Natural killer cell (primary cell): ENCODE measurements around the gene TSHZ3. TPM values are rescaled to one million over a fixed set of nuclear protein-coding genes. Genes with fewer than 3 reads are reported as not detected.

Source experiments
- ATAC-seq, 3 donors: fragments of 150-1000 bp in 2 of 3; fragments of 200-7000 bp in 1 of 3; cut with Tn5 transposase; 1 replicate in 1 of 3; 2 replicates in 2 of 3; pipeline ENCODE4 v1.10.0; 2021; ENCODE audit warnings: mild to moderate bottlenecking in 2 of 3, moderate library complexity in 2 of 3
- DNase-seq, 2 donors: peaks; one replicate each; pipeline versions ENCODE4 v3.0.0 to v3.0.0-alpha.2; 2013 to 2021; ENCODE audit warnings: mixed read lengths in 1 of 2
- H3K27ac ChIP-seq: one replicate; pipeline ENCODE4 v1.5.1; 2013; ENCODE audit warnings: mild to moderate bottlenecking, low read length
- H3K27me3 ChIP-seq: one replicate; pipeline ENCODE4 v1.6.1; 2013; ENCODE audit warnings: low read length; ENCODE audit not compliant: control insufficient read depth, insufficient read depth
- H3K36me3 ChIP-seq: one replicate; pipeline ENCODE4 v1.6.1; 2013; ENCODE audit warnings: low read length; ENCODE audit not compliant: control insufficient read depth, insufficient read depth
- H3K4me1 ChIP-seq: one replicate; pipeline ENCODE4 v1.6.1; 2013; ENCODE audit warnings: low read length; ENCODE audit not compliant: control insufficient read depth, insufficient read depth
- H3K4me3 ChIP-seq: one replicate; pipeline ENCODE4 v1.5.1; 2013; ENCODE audit warnings: low read length
- H3K9me3 ChIP-seq: one replicate; pipeline ENCODE4 v1.6.1; 2013; ENCODE audit warnings: low read length; ENCODE audit not compliant: control insufficient read depth, insufficient read depth
- H3K27ac Mint-ChIP-seq, 2 donors: one replicate each; pipeline ENCODE4 v1.8.0; 2022; ENCODE audit warnings: mild to moderate bottlenecking in 2 of 2, mixed read lengths in 2 of 2, moderate library complexity in 1 of 2
- H3K27me3 Mint-ChIP-seq, 2 donors: one replicate each; pipeline ENCODE4 v1.8.0; 2022; ENCODE audit warnings: low read depth in 2 of 2, mixed read lengths in 2 of 2
- H3K36me3 Mint-ChIP-seq: one replicate; pipeline ENCODE4 v1.8.0; 2022; ENCODE audit warnings: mixed read lengths
- H3K4me1 Mint-ChIP-seq, 2 donors: one replicate each; pipeline ENCODE4 v1.8.0; 2022; ENCODE audit warnings: mixed read lengths in 2 of 2
- H3K4me3 Mint-ChIP-seq: one replicate; pipeline ENCODE4 v1.8.0; 2022; ENCODE audit warnings: mild to moderate bottlenecking, moderate library complexity, mixed read lengths
- H3K9me3 Mint-ChIP-seq, 2 donors: one replicate each; pipeline ENCODE4 v1.8.0; 2022; ENCODE audit warnings: mixed read lengths in 2 of 2
- CTCF ChIP-seq: fragments of 200-600 bp; IDR thresholded peaks from one replicate; pipeline ENCODE4 v1.8.0; 2022; ENCODE audit warnings: antibody characterized with exemption
- WGBS: methylation state at CpG from one replicate; pipeline ENCODE4 v1.1.7; 2013; ENCODE audit warnings: missing lambda C conversion rate; ENCODE audit not compliant: insufficient coverage; 5-methylcytosine and 5-hydroxymethylcytosine counted together
- intact Hi-C: fragments of 100-400 bp; cut with micrococcal nuclease; formaldehyde crosslinking; loops from one replicate; pipeline ENCODE4 v1.14.2; 2022
- total RNA-seq, 4 donors: library from RNA; stranded (reverse); fragments of 120-200 nt in 1 of 4; gene quantifications; one replicate each; pipeline versions ENCODE4 v1.2.3 to v1.2.4, GENCODE V29; 2013 to 2022

TSHZ3 gene, protein sequence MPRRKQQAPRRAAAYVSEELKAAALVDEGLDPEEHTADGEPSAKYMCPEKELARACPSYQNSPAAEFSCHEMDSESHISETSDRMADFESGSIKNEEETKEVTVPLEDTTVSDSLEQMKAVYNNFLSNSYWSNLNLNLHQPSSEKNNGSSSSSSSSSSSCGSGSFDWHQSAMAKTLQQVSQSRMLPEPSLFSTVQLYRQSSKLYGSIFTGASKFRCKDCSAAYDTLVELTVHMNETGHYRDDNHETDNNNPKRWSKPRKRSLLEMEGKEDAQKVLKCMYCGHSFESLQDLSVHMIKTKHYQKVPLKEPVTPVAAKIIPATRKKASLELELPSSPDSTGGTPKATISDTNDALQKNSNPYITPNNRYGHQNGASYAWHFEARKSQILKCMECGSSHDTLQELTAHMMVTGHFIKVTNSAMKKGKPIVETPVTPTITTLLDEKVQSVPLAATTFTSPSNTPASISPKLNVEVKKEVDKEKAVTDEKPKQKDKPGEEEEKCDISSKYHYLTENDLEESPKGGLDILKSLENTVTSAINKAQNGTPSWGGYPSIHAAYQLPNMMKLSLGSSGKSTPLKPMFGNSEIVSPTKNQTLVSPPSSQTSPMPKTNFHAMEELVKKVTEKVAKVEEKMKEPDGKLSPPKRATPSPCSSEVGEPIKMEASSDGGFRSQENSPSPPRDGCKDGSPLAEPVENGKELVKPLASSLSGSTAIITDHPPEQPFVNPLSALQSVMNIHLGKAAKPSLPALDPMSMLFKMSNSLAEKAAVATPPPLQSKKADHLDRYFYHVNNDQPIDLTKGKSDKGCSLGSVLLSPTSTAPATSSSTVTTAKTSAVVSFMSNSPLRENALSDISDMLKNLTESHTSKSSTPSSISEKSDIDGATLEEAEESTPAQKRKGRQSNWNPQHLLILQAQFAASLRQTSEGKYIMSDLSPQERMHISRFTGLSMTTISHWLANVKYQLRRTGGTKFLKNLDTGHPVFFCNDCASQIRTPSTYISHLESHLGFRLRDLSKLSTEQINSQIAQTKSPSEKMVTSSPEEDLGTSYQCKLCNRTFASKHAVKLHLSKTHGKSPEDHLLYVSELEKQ
- 1 to 10 TPM; 5.3 to 8.1 (median 6.2) TPM for total RNA-seq
- total RNA-seq (2013) = 2.0 TPM

DNA sequence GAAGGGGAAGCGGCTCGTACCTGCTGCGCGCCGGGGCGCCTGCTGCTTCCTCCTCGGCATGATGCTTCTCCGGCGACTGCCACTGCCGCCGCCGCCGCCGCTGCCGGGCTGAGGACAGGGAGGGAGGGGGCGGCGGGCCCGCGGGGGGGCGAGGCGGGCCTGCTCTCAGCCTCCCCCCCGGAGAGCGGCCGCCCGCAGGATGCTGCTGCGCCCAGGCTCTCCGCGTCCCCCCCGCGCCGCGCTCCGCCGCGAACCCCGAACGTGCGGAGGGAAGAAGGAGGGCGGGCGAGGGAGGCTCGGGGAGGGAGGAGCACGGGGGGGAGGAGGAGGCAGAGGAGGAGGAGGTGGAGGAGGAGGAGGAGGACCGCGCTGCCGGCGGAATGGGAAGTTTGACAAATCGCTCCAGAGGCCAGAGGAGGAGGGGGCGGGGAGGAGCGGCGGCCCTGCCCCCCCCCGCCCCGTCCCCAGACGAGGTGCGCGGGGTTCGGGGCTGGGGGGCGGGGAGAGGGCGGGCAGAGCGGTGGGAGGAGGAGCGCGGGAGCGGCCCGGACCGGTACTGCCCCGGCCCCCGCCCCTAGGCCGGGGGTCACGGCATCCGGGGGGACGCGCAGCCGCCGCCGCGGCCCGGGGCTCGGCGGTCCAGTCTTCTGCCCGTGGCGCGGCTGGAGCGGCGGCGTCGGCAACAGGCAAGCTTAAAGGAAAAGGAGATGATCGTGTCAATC is at the start of gene TSHZ3:
TSHZ3 (minus strand) TSS at position 277 of the 722 bp plus-strand sequence; CDS start at position 60, 217 bp downstream.
- Mint-ChIP-seq H3K4me1 (peaks cover 43 to 57% of the 10 kb centered on the region in 2 donors), H3K27ac (peak within 1 kb of the TSS in 1 of 2 donors; percentile 73), H3K36me3 (no peaks in the 10 kb centered on the region), H3K4me3 (peak within 1 kb of the TSS; percentile 95), H3K9me3 (no peaks in the 10 kb centered on the region), H3K27me3 (peaks cover 44 to 73% of the 10 kb centered on the region in 2 donors)
- H3K27me3 ChIP-seq = peaks cover 60% of the 10 kb centered on the region
- DNase-seq (peak in 1 of 2 donors; percentile 64), ATAC-seq (peak; percentile 51 to 57 (median 55))
- no peaks in the 10 kb centered on the region for H3K9me3 ChIP-seq
- TF ChIP-seq CTCF = no peak
- under 1% methylated on average over 83 of the region's 86 CpGs for WGBS
- intact Hi-C loops = no loop called here
- H3K27ac ChIP-seq = no peak within 1 kb of the TSS
- H3K4me1 ChIP-seq = peaks cover 47% of the 10 kb centered on the region
- H3K36me3 ChIP-seq = no peaks in the 10 kb centered on the region
- peak within 1 kb of the TSS; percentile 37 for H3K4me3 ChIP-seq

DNA sequence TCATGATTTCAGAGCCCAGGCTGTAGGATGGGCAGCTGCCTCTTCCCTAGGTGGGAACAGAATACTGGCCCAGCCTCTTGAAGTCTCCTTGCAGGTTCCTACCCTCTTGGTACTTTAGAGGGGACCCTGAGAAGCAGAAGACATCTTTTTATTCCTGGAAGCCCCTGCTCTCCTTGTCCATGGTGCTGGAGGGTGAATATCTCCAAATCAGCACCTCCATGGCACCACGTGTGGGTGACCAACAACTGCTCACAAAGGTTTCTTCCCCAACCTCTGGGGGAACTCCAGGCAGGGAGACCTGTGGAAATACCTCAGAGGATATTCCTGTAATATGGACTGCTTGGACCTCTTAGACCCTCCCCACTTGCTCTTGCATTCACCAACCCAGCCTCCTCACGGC is 48.1 kb upstream of the TSHZ3 start:
- intact Hi-C loops = no loop called here
- Histone ChIP-seq H3K9me3 (no peaks in the 10 kb centered on the region), H3K27ac (no peak overlapping the region), H3K27me3 (no peaks in the 10 kb centered on the region), H3K4me1 (no peaks in the 10 kb centered on the region), H3K4me3 (no peak overlapping the region), H3K36me3 (no peaks in the 10 kb centered on the region)
- no peak overlapping the region for H3K27ac Mint-ChIP-seq
- no peaks in the 10 kb centered on the region for H3K9me3 Mint-ChIP-seq
- ATAC-seq = no peak
- no peak for TF ChIP-seq CTCF
- no peak overlapping the region for H3K4me3 Mint-ChIP-seq
- 83% methylated on average over 2 of the region's 2 CpGs for WGBS
- H3K36me3 Mint-ChIP-seq = no peaks in the 10 kb centered on the region
- H3K4me1 Mint-ChIP-seq = no peaks in the 10 kb centered on the region
- no peak for DNase-seq
- peaks cover 12 to 41% of the 10 kb centered on the region in 2 donors for H3K27me3 Mint-ChIP-seq

DNA sequence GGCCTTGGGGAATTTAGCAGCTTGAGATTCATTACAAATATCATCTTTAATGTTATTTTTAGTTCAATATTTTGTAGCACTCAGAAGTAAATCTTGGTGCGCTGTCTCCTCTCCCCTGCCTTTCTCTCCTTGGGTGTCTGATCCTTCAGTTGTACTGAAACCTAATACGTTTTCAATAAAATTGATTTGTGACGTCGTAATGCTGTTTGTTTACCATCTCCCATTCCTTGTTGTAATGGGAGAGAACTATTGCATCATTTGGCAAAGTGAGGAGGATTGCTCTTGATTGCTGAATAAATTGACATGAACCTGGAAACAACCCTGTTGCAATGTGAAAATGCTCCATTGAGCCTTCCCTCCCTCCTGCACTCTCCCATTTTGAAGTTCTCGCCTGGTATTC is 43.2 kb upstream of the TSHZ3 start:
- 85% methylated on average over 5 of the region's 5 CpGs for WGBS
- no peaks in the 10 kb centered on the region for H3K27me3 ChIP-seq

More for the DNA sequence above, 43.2 kb upstream of the TSHZ3 start:
- Mint-ChIP-seq H3K4me3 (no peak overlapping the region), H3K36me3 (no peaks in the 10 kb centered on the region), H3K9me3 (no peaks in the 10 kb centered on the region), H3K27me3 (peaks cover 19 to 32% of the 10 kb centered on the region in 2 donors), H3K27ac (no peak overlapping the region), H3K4me1 (no peaks in the 10 kb centered on the region)
- Histone ChIP-seq H3K36me3 (no peaks in the 10 kb centered on the region), H3K27ac (no peak overlapping the region), H3K4me1 (no peaks in the 10 kb centered on the region), H3K9me3 (no peaks in the 10 kb centered on the region), H3K4me3 (no peak overlapping the region)
- ATAC-seq = no peak
- DNase-seq = no peak
- TF ChIP-seq CTCF = no peak
- intact Hi-C loops = no loop called here
